ENCODE measurements around the gene TSPAN9. TPM values are rescaled to one million over a fixed set of nuclear protein-coding genes. Genes with fewer than 3 reads are reported as not detected.

Gene TSPAN9
- total RNA-seq, 3 donors from 2014 or later, result 4.7 to 28.4 (median 8.5) TPM

- intact Hi-C loops (cut with DNase I, micrococcal nuclease), result no loop called here
- Histone ChIP-seq H3K4me3 (no peak overlapping the region), H3K4me1 (ENCODE audit: low read depth) (no peaks in the 10 kb centered on the region), H3K36me3 (ENCODE audit: low read depth) (no peaks in the 10 kb centered on the region), H3K9me3 (no peaks in the 10 kb centered on the region)
- DNase-seq, result no peak
- TF ChIP-seq, protein P1, sequence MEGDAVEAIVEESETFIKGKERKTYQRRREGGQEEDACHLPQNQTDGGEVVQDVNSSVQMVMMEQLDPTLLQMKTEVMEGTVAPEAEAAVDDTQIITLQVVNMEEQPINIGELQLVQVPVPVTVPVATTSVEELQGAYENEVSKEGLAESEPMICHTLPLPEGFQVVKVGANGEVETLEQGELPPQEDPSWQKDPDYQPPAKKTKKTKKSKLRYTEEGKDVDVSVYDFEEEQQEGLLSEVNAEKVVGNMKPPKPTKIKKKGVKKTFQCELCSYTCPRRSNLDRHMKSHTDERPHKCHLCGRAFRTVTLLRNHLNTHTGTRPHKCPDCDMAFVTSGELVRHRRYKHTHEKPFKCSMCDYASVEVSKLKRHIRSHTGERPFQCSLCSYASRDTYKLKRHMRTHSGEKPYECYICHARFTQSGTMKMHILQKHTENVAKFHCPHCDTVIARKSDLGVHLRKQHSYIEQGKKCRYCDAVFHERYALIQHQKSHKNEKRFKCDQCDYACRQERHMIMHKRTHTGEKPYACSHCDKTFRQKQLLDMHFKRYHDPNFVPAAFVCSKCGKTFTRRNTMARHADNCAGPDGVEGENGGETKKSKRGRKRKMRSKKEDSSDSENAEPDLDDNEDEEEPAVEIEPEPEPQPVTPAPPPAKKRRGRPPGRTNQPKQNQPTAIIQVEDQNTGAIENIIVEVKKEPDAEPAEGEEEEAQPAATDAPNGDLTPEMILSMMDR (IDR thresholded peaks at IDR 0.05), result no peak
- no peak for ATAC-seq
Observed at GRCh38 chr12:3045989-3046388, 31.2 kb upstream of the TSPAN9 start.

- H3K4me3 ChIP-seq, result no peak overlapping the region
- intact Hi-C loops (cut with DNase I, micrococcal nuclease), result no loop called here
- H3K9me3 ChIP-seq, result no peaks in the 10 kb centered on the region
- DNase-seq (no peak), ATAC-seq (no peak)
- TF ChIP-seq, protein P1 (IDR thresholded peaks at IDR 0.05), result no peak
- H3K36me3 ChIP-seq (ENCODE audit: low read depth), result no peaks in the 10 kb centered on the region
- H3K4me1 ChIP-seq (ENCODE audit: low read depth), result no peaks in the 10 kb centered on the region
Observed at GRCh38 chr12:3046441-3047200, 30.6 kb upstream of the TSPAN9 start.

- H3K36me3 ChIP-seq (ENCODE audit: low read depth), result no peaks in the 10 kb centered on the region
- TF ChIP-seq, protein P1 (IDR thresholded peaks at IDR 0.05), result no peak
- ATAC-seq (no peak), DNase-seq (no peak)
- intact Hi-C loops (cut with DNase I, micrococcal nuclease), result no loop called here
- no peaks in the 10 kb centered on the region for H3K4me1 ChIP-seq (ENCODE audit: low read depth)
- no peaks in the 10 kb centered on the region for H3K9me3 ChIP-seq
- H3K4me3 ChIP-seq, result no peak overlapping the region
Observed at GRCh38 chr12:3047961-3048360, 29.2 kb upstream of the TSPAN9 start.

GRCh38 chr12:3048540-3048939, 28.6 kb upstream of the TSPAN9 start:
- H3K36me3 ChIP-seq (ENCODE audit: low read depth), result no peaks in the 10 kb centered on the region
- no peak for DNase-seq
- no peaks in the 10 kb centered on the region for H3K4me1 ChIP-seq (ENCODE audit: low read depth)
- no peaks in the 10 kb centered on the region for H3K9me3 ChIP-seq
- no peak for ATAC-seq
- H3K4me3 ChIP-seq, result no peak overlapping the region
- intact Hi-C loops (cut with DNase I, micrococcal nuclease), result no loop called here
- TF ChIP-seq, protein P1 (IDR thresholded peaks at IDR 0.05), result no peak

DNA sequence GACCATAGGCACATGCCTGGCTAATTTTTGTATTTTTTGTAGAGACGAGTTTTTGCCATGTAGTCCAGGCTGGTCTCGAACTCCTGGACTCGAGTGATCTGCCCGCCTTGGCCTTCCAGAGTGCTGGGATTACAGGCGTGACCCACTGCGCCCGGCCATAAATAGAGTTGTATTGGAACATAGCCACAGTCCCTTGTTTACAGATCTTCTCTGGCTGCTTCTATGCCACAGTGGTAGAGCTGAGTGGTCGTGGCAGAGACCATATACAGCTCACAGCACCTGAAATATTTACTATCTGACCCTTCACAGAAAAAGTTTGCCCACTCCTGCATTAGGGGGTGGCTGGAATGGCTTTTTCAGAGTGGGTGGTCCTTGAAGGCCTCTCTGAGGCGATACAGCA, 28.0 kb upstream of the TSPAN9 start:
- Histone ChIP-seq H3K9me3 (no peaks in the 10 kb centered on the region), H3K4me3 (no peak overlapping the region), H3K4me1 (ENCODE audit: low read depth) (no peaks in the 10 kb centered on the region), H3K36me3 (ENCODE audit: low read depth) (no peaks in the 10 kb centered on the region)
- DNase-seq (no peak), ATAC-seq (no peak)
- TF ChIP-seq, protein P1 (IDR thresholded peaks at IDR 0.05), result no peak
- intact Hi-C loops (cut with DNase I, micrococcal nuclease), result no loop called here

Measured in mucosa of descending colon (tissue), 3 donors.